NCI-H2029 (cell line): ENCODE measurements around the gene CYSTM1.

Experiments used
- DNase-seq: peaks from one replicate; lab custom pipeline; 2025; lab: John Stamatoyannopoulos, UW

The CYSTM1 gene

GRCh38 chr5:140258873-140259272 lies 83.9 kb downstream of the CYSTM1 start:
- no peak for DNase-seq

- DNase-seq, result no peak
These were observed 84.5 kb downstream of the CYSTM1 start for GRCh38 chr5:140259500-140259899.

DNA sequence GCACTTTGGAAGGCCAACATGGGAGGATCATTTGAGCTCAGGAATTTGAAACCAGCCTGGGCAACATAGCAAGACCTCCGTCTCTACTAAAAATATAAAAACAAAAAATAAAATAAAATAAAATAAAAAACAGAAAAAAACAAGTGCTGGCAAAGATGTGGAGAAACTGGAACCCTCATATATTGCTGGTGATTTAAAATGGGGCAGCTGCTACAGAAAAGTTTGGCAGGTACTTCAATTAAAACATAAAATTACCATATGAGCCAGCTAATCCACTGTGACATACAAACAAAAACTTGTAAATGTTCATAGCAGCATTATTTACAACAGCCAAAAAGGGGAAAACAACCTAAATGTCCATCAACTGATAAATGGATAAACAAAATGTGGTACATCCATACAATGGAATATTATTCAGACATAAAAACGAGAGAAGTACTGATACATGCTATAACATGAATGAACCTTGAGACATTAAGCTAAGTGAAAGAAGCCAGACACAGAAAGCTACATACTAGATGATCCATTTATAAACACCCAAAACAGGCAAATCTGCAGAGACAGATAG lies 85.2 kb downstream of the CYSTM1 start:
- DNase-seq, result no peak

- peak; percentile 82 for DNase-seq
These were observed 86.6 kb downstream of the CYSTM1 start for GRCh38 chr5:140261403-140262171.

DNA sequence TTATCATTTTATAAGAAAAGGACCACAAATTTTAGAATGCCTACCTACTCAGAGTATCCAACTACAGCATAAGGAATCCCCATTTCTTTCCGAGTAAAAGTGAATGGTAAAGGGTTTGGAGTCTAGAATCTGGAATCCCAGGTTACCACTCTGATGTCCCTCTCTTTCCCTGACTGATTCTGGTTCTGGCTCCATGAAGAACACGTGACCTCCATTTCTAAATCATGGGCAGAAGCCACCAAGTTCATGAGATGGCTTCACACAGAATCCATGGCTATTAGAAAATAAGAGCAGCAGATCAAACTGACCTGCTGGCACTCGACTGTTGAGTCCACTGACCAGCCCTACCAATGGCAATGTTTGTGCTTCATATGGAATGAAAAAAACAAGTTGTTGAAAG lies 87.2 kb downstream of the CYSTM1 start:
- peak; percentile 70 for DNase-seq

- DNase-seq, result peak; percentile 68
These were observed 87.9 kb downstream of the CYSTM1 start for GRCh38 chr5:140262839-140263238.

DNA sequence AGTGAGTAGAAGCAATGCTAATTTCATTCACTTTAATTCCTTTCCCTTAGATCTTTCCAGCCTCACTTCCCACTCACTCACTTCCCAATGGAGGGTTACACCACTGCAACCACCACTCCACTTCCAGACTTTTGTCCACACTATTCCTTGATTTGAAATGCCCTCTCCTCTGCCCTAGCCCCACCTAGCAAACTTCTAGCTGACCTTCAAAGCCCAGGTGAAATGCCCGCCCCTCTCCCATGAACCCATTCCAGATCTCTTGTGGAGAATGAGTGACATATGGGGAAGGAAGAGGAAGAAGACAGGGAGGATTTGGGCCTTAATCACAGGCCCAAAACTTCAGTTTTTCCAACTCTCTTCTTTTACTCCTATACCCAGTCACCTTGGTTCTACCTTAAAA lies 90.9 kb downstream of the CYSTM1 start:
- no peak for DNase-seq

GRCh38 chr5:140266471-140267200 lies 91.6 kb downstream of the CYSTM1 start:
- no peak for DNase-seq

DNA sequence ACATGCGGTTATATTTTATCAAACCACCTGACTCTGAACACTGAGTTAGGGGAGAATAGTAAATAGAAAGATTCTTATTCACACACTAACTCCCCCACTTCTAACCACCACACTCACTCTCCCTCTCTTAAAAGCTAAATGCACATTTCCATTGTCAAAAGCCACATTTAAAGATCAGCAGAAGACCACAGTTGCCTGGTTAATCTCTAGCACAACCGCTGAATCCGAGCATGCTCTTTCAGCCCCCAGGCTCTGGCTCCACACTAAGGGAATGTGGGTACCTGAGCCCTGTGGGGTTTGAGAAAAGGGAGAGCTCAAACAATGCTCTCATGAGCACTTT lies 92.2 kb downstream of the CYSTM1 start:
- no peak for DNase-seq

- DNase-seq, result no peak
These were observed 92.6 kb downstream of the CYSTM1 start for GRCh38 chr5:140267559-140268018.

- no peak for DNase-seq
These were observed 95.0 kb downstream of the CYSTM1 start for GRCh38 chr5:140270008-140270407.

GRCh38 chr5:140273401-140273877 lies 98.5 kb downstream of the CYSTM1 start:
- DNase-seq, result no peak

GRCh38 chr5:140275837-140276236 lies 100.8 kb downstream of the CYSTM1 start:
- no peak for DNase-seq

GRCh38 chr5:140282266-140282665 lies 107.3 kb downstream of the CYSTM1 start:
- no peak for DNase-seq

DNA sequence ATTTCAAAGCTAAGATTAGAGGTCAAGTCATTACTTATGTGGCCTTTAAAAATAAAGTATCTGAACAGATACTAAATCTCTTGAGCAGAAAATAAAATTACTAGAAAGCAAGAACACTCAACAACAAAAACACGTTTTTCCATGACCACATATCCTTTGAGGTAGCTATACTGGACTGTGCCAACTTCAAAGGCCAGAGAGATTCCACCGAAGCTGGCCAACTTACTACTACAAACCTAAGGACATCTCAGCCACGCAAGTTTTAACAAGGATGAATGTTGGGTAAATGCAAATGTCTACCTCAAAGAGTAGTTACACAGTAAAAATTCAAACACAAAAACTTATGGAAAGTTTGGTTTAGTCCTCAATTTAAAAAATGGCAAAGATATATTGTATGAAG lies 109.0 kb downstream of the CYSTM1 start:
- no peak for DNase-seq

- no peak for DNase-seq
These were observed 111.4 kb downstream of the CYSTM1 start for GRCh38 chr5:140286424-140286823.

DNA sequence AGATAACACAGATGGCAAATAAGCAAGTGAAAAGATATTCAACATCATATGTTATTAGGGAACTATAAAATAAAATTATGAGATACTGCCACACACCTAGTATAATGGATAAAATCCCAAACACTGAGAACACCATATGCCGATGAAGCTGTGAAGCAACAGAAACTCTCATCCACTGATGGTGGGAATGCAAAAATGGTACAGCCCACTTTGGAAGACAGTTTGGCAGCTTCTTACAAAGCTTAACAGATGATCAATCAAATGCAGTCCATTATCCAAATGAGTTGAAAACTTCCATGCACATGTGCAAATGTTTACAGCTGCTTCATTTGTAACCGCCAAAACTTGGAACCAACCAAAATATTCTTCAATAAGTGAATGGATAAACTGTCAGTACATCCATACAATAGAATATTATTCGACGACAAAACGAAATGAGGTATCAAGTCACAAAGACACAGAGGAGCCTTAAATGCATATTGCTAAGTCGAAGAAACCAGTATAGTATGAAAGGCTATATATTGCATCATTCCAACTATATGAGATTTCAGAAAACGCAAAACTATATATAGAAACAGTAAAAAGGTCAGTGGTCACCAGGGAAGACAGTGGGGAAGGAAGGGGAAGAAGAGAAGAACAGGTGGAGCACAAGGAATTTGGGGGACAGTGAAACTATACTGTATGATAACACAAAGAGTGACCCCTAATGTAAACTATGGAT lies 113.0 kb downstream of the CYSTM1 start:
- no peak for DNase-seq

DNA sequence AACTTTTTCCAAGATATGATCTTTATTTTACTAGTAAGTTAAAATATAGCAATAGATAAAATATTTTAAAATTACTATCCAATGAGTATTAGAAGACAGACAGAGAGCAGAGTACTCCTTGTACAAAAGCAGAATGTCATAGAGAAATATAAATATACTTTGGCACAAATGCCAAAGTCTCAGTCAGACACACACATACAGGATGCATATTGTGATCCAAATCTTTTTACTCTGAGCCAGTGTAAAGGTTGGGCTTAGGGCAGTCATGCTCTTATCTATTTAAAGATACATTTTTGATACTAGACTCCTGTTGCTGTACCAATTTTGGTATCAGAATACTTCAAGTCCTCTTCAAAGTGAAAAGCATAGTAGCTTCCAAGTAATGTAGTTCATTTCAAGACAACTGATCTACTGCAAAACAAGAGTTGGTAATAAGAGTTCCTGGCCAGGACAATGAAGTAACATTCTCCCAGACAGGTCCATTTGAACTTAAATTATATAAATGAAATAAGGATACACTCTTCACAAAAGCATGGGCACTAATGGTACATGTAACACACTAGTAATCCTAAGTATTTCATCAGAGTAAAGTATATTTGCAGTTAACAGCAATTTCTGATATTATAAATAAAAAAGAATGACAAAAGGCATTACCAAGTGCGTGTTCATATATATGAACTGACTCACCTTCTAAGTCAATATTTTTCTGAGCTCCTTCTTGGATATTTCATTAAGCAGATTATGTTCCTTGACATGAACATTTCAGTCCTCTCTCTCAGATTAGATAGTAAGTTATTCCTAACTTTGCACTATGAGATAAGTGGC lies 117.4 kb downstream of the CYSTM1 start:
- DNase-seq, result no peak
